ENCODE results near the gene ANKS1A.

DNA sequence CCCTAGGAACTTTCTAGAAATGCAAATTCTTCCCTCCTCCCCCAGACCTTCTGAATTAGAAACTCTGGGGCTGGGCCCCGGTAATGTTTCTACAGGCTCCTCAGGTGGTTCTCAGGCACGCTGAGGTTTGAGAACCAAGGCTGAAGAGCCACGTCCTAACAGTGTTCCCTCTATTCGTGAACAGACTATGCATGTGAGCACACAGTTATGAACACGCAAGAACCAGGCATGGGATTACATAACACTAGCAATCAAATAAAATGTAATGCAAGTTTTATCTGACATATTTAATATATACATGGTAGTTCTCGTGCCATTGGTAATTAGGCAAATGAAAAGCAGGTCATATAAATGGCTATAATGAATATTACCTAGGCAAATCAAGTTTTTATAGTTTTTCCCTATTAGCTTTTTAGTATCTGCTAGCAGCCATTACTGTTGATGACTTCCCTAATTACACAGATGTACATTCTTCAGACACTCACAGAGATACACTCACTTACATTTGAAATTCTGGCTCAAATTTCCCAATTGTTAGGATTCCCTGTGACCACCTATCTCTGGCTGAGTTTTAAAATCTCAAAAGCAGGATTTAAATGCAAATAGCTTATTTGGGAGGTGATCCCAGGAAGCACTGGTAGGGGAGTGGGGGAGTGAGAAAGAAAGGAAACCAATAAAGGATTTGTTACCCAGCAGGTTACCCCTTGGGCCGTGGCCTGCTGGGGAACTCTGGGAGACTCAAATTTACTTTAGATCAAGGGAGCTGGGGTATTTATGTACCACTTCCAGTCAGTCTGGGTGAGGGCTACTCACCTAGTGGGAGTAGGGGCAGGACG, 148.0 kb downstream of the ANKS1A start:
- TF ChIP-seq, protein P1, sequence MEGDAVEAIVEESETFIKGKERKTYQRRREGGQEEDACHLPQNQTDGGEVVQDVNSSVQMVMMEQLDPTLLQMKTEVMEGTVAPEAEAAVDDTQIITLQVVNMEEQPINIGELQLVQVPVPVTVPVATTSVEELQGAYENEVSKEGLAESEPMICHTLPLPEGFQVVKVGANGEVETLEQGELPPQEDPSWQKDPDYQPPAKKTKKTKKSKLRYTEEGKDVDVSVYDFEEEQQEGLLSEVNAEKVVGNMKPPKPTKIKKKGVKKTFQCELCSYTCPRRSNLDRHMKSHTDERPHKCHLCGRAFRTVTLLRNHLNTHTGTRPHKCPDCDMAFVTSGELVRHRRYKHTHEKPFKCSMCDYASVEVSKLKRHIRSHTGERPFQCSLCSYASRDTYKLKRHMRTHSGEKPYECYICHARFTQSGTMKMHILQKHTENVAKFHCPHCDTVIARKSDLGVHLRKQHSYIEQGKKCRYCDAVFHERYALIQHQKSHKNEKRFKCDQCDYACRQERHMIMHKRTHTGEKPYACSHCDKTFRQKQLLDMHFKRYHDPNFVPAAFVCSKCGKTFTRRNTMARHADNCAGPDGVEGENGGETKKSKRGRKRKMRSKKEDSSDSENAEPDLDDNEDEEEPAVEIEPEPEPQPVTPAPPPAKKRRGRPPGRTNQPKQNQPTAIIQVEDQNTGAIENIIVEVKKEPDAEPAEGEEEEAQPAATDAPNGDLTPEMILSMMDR (IDR thresholded peaks at IDR 0.05; ENCODE audit: low read length): no peak
- TF ChIP-seq EZH2 (optimal IDR thresholded peaks at IDR 0.05; ENCODE audit: low read depth, low read length) (no peak), EZH2phosphoT487 (IDR thresholded peaks at IDR 0.05; ENCODE audit: low read length) (no peak)

Measured in MM.1S (cell line).